Measurements from ENCODE around the gene NEK3. TPM values are rescaled to one million over a fixed set of nuclear protein-coding genes. Genes with fewer than 3 reads are reported as not detected.
"Not testable (repeated sequence)": the region's sequence is repeated elsewhere in the genome, so short reads cannot be mapped to it uniquely, and the experiment has no call there.

NEK3 gene
- 2.9 TPM for polyA plus RNA-seq (2012; ENCODE audit: missing spikeins)

DNA sequence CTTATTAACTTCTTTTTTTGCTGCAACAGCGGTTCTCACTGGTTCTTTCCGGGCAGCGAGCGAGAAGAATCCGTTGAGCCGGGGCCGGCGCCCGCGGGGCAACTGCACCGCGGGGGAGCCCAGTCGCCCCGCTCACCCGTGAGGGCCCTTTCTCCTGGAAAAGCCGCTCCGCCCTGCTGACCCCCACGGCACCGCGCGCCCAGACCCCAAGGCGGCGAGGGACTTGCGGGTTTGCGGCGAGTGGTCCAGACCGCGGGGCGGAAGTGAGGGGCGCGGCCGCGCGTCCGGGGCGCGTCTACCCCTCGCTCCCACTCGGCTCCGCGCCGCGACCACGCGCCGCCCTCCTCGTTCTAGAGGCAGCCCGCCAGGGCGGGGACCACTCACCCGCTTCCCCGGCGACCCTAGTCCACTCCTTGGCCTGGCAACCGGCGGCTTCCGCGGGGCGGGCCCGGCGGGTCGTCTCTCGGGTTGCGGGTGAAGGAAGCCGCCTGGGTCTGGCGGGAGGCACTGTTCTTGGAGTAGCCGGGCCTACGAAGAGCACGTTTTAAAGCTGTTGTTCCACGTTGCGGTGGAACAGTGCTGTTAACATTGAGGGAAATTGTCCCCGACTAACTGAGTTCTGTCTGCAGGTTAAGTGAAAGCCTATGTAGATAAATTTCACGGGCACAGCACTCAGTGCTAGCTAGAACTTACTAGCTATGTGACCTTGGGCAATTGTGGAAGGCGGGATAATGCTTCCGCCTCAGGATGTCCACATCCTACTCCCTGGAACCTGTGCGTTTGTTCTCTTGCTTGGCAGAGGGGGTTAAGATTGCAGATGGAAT, at the start of gene NEK3:
Gene NEK3, minus strand, starts transcription at position 439 of the 824 bp plus-strand sequence. CDS start 3,406 bp downstream, outside the sequence.
- TF ChIP-seq POLR2AphosphoS5 (IDR thresholded peaks at IDR 0.05; ENCODE audit: low read depth, low read length) (no peak), TAF1 (IDR thresholded peaks at IDR 0.05; ENCODE audit: borderline replicate concordance, low read depth, low read length) (no peak), POLR2A (IDR thresholded peaks at IDR 0.05; ENCODE audit: low read depth, low read length) (no peak)
- peak; percentile 66 for FAIRE-seq

DNA sequence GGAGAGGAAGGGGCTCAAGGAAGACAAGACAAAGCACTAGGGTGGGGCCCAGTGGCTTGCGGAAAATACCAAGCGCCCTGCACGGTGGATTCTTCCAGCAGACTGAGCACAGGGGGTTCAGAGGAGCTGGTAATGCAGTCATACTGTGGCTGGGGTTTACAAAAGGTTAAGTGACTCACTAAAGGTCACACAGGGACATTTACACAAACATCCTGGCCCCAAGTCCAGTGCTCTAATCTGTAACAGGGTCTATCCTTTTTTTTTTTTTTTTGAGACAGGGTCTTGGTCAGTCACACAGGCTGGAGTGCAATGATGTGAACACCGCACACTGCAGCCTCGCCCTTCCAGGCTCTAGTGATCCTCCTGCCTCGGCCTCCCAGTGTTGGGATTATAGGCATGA, 49.0 kb upstream of the NEK3 start:
- FAIRE-seq; DNase-seq (ENCODE audit: insufficient read length): not testable (repeated sequence)

More for the DNA sequence above, at the start of gene NEK3:
- peak; percentile 41 for DNase-seq (ENCODE audit: insufficient read length)

- DNase-seq (ENCODE audit: insufficient read length); FAIRE-seq: not testable (repeated sequence)
Measured at GRCh38 chr13:52207896-52208295, 48.5 kb upstream of the NEK3 start.

DNA sequence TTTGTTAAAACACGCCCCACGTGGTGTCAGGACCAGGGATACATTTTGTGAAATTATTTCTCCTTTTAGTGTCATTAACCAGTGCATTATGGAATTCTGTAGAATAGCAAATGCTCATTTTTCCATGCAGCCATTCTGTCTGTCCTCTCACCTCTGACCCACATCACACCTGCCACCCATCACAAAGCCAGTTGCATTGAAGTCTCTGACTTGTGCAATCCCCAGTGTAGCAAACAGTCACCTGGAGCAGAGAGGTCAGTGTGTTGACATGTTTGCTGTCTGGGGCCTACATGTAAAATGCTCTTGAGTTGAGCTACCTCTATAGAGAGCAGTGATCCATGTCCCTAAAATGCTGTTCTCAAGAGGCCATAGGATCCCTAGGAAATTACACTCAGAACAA, 47.9 kb upstream of the NEK3 start:
- not testable (repeated sequence) for DNase-seq (ENCODE audit: insufficient read length); FAIRE-seq

DNA sequence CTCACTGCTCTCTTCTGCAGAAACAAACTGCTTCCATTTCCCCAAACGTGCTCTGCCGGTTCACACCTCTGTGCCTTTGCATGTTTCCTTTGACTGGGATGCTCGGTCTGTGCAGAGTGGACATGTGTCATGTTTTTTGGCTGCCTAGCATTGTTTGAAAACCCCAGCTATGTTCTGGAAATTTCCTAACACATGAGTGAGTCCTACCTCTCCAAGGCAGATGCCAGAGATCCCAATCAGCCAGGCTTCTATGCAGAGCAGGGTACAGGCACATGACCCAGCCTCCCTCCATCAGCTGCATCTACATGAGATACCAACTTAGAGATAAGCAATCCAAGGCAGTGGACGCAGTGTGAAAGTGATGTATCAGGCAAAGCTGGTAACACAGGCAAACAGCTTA, 45.1 kb upstream of the NEK3 start:
- not testable (repeated sequence) for FAIRE-seq; DNase-seq (ENCODE audit: insufficient read length)

- FAIRE-seq; DNase-seq (ENCODE audit: insufficient read length): not testable (repeated sequence)
Measured at GRCh38 chr13:52203864-52204263, 44.5 kb upstream of the NEK3 start.

DNA sequence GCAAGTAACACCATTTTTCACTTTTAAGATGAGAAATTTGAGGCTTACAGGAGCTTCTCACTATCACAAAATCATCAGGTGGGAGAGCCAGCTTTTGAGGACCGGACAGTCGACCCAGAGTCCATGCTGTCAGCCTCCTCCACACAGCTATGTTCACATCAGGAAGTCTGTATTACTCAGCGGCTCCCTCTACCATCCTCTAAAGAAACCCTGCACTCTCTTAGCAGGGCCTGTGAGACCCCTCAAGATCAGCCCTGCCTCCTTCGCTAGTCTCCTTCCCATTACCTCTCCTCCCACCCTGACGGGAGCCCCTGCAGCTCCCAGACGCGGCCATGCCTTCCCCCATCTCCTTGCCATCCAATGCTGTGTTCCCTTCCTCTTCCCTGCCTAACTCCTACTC, 43.1 kb upstream of the NEK3 start:
- DNase-seq (ENCODE audit: insufficient read length); FAIRE-seq: not testable (repeated sequence)

GRCh38 chr13:52201439-52202193, 42.2 kb upstream of the NEK3 start:
- DNase-seq (ENCODE audit: insufficient read length): not testable (repeated sequence)

GRCh38 chr13:52195401-52195837, 36.0 kb upstream of the NEK3 start:
- DNase-seq (ENCODE audit: insufficient read length) (peak; percentile 48), FAIRE-seq (no peak)
- TF ChIP-seq TAF1 (IDR thresholded peaks at IDR 0.05; ENCODE audit: borderline replicate concordance, low read depth, low read length): no peak
- TF ChIP-seq POLR2A (IDR thresholded peaks at IDR 0.05; ENCODE audit: low read depth, low read length): peak; percentile 32; the same call in 1 of the 2 replicates

More at GRCh38 chr13:52201439-52202193, 42.2 kb upstream of the NEK3 start:
- FAIRE-seq: not testable (repeated sequence)

- FAIRE-seq (peak; percentile 87), DNase-seq (ENCODE audit: insufficient read length) (peak; percentile 63)
- TF ChIP-seq POLR2AphosphoS5 (IDR thresholded peaks at IDR 0.05; ENCODE audit: low read depth, low read length) (peak; percentile 92), TAF1 (IDR thresholded peaks at IDR 0.05; ENCODE audit: borderline replicate concordance, low read depth, low read length) (peak; percentile 93), POLR2A (IDR thresholded peaks at IDR 0.05; ENCODE audit: low read depth, low read length) (peak; percentile 85)
Measured at GRCh38 chr13:52194184-52194868, 34.9 kb upstream of the NEK3 start.

- peak; percentile 87 for FAIRE-seq
- DNase-seq (ENCODE audit: insufficient read length): not testable (repeated sequence)
Measured at GRCh38 chr13:52193587-52194183, 34.3 kb upstream of the NEK3 start.

- peak; percentile 74 for FAIRE-seq
- not testable (repeated sequence) for DNase-seq (ENCODE audit: insufficient read length)
Measured at GRCh38 chr13:52187424-52188187, 28.2 kb upstream of the NEK3 start.

Data from GM12892 (cell line).